K562 (cell line): ENCODE measurements around the gene GOPC. TPM values are rescaled to one million over a fixed set of nuclear protein-coding genes. Genes with fewer than 3 reads are reported as not detected.

Experiments
- BMI1 ChIP-seq: fragments of 150-350 bp; IDR thresholded peaks from 2 replicates; pipeline ENCODE4 v1.6.1; 2014; ENCODE audit warnings: low read length
- ETV5 ChIP-seq: sonication (generic); formaldehyde crosslinking; IDR thresholded peaks from 2 replicates; pipeline ENCODE4 v1.4.0; 2020; ENCODE audit warnings: low read depth, mild to moderate bottlenecking, missing genetic modification reagents
- KDM1A ChIP-seq, 2 experiments: fragments of 450-650 bp; IDR thresholded peaks; 2 replicates each; pipeline ENCODE4 v1.6.1; 2016; ENCODE audit warnings: mild to moderate bottlenecking in 2 of 2
- KLF6 ChIP-seq: fragments of 250-450 bp; sonication (Bioruptor Pico); IDR thresholded peaks from 2 replicates; pipeline ENCODE4 v1.4.0; 2020; ENCODE audit warnings: mild to moderate bottlenecking, moderate library complexity, borderline replicate concordance
- MAFK ChIP-seq: IDR thresholded peaks from 2 replicates; pipeline ENCODE4 v1.6.1; 2011; ENCODE audit warnings: low read length, improper control_type of control experiment
- PHF20 ChIP-seq: fragments of 450-650 bp; IDR thresholded peaks from 2 replicates; pipeline ENCODE4 v1.6.1; 2018; ENCODE audit not compliant: partially characterized antibody
- ZNF3 ChIP-seq: fragments of 250-450 bp; sonication (Bioruptor Pico); IDR thresholded peaks from 2 replicates; pipeline ENCODE4 v1.5.0; 2021; ENCODE audit warnings: mild to moderate bottlenecking, moderate library complexity
- polyA plus RNA-seq, 8 experiments: library from polyadenylated mRNA; depleted of rRNA in 4 of 8; stranded (reverse) in 5 of 8; unstranded in 3 of 8; fragments of >200 nt; fragmentation: Nextera tagmentation in 2 of 8; fragmentation: Illumina TruSeq in 1 of 8; extraction: Ambion mirVana in 2 of 8; extraction: Trizol in 1 of 8; gene quantifications; 2 replicates each; pipeline versions ENCODE4 v1.2.1 to v1.2.3, GENCODE V29; 2011 to 2014; ENCODE audit warnings: inconsistent platforms in 1 of 8, missing spikeins in 1 of 8
- total RNA-seq, 7 experiments: library from RNA; depleted of rRNA in 6 of 7; stranded (reverse); fragments of >200 nt in 6 of 7; fragmentation: Illumina TruSeq in 2 of 7; extraction: Trizol in 2 of 7; gene quantifications; 2 replicates each; pipeline versions ENCODE4 v1.2.1 to v1.2.3, GENCODE V29; 2011 to 2021; ENCODE audit warnings: low replicate concordance in 1 of 7
- TF ChIP-seq, protein P1 (sequence below): IDR thresholded peaks from 2 replicates; pipeline ENCODE4 v1.6.1; 2011; ENCODE audit warnings: borderline replicate concordance, low read depth, mild to moderate bottlenecking, moderate library complexity, low read length; ENCODE audit not compliant: insufficient read depth, poor library complexity, severe bottlenecking
- TF ChIP-seq, protein P2 (sequence below): sonication (generic); formaldehyde crosslinking; IDR thresholded peaks from 2 replicates; pipeline ENCODE4 v1.8.1; 2023; ENCODE audit warnings: mild to moderate bottlenecking, missing genetic modification reagents

Gene GOPC
- total and polyA plus RNA-seq, 9 of the 15 experiments (the other 6 are each of a cell fraction or from before 2014, with no cell fraction given) = 10.0 to 32.2 (median 25.6) TPM

DNA sequence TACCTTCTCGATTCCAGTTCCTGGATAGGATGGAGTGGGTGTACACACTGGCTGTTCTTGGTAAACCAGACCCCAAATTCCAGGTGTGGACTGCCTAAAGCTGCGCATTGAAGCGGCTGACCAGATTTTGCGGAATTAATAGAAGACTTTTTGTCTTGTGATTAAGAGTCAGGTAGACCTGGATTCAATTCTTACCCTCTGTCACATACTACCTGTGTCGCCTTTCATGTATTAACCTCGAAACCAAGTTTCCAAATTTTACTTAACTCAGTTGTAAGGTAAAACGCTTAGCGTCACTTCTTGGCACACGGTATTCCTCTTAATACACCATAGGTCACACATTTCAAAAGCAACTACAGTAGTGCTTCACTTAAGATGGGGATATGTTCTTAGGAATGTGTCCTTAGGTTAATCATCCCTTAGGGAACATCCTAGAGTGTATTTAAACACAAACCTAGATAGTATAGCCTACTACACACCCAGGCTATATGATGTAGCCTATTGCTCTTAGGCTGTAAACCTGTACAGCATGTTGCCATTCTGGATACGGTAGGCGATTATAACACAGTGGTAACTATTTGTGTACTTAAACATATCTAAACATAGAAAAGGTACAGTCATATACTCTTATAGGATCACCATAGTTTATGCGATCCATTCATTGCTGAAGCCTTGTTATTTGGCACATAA lies 733 bp upstream of the GOPC start (continued):
- TF ChIP-seq ETV5 (CRISPR knock-in tag) (0 out of 2 replicates have a peak, but pooled peaks have one; percentile 12), KDM1A (IDR thresholded peaks at IDR 0.05) (no peak), BMI1 (no peak), ZNF3 (CRISPR knock-in tag) (no peak), PHF20 (peak; percentile 9), MAFK (peak; percentile 1; the same call in 1 of the 2 replicates), KLF6 (no peak)
- TF ChIP-seq, protein P1, sequence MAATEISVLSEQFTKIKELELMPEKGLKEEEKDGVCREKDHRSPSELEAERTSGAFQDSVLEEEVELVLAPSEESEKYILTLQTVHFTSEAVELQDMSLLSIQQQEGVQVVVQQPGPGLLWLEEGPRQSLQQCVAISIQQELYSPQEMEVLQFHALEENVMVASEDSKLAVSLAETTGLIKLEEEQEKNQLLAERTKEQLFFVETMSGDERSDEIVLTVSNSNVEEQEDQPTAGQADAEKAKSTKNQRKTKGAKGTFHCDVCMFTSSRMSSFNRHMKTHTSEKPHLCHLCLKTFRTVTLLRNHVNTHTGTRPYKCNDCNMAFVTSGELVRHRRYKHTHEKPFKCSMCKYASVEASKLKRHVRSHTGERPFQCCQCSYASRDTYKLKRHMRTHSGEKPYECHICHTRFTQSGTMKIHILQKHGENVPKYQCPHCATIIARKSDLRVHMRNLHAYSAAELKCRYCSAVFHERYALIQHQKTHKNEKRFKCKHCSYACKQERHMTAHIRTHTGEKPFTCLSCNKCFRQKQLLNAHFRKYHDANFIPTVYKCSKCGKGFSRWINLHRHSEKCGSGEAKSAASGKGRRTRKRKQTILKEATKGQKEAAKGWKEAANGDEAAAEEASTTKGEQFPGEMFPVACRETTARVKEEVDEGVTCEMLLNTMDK = no peak
- TF ChIP-seq, protein P2, sequence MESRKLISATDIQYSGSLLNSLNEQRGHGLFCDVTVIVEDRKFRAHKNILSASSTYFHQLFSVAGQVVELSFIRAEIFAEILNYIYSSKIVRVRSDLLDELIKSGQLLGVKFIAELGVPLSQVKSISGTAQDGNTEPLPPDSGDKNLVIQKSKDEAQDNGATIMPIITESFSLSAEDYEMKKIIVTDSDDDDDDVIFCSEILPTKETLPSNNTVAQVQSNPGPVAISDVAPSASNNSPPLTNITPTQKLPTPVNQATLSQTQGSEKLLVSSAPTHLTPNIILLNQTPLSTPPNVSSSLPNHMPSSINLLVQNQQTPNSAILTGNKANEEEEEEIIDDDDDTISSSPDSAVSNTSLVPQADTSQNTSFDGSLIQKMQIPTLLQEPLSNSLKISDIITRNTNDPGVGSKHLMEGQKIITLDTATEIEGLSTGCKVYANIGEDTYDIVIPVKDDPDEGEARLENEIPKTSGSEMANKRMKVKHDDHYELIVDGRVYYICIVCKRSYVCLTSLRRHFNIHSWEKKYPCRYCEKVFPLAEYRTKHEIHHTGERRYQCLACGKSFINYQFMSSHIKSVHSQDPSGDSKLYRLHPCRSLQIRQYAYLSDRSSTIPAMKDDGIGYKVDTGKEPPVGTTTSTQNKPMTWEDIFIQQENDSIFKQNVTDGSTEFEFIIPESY (CRISPR knock-in tag) = peak; percentile 7; the same call in 1 of the 2 replicates
